SHP77 treated with DMSO at 0.1 percent for 48 hours (cell line): ENCODE data around the gene COL26A1.
"Not testable (repeated sequence)": the region's sequence is repeated elsewhere in the genome, so short reads cannot be mapped to it uniquely, and the experiment has no call there.

Experiments
- DNase-seq: peaks from one replicate; lab custom pipeline; 2025; lab: John Stamatoyannopoulos, UW

The COL26A1 gene

GRCh38 chr7:101554584-101555268, 192.1 kb downstream of the COL26A1 start:
- DNase-seq, result no peak

DNA sequence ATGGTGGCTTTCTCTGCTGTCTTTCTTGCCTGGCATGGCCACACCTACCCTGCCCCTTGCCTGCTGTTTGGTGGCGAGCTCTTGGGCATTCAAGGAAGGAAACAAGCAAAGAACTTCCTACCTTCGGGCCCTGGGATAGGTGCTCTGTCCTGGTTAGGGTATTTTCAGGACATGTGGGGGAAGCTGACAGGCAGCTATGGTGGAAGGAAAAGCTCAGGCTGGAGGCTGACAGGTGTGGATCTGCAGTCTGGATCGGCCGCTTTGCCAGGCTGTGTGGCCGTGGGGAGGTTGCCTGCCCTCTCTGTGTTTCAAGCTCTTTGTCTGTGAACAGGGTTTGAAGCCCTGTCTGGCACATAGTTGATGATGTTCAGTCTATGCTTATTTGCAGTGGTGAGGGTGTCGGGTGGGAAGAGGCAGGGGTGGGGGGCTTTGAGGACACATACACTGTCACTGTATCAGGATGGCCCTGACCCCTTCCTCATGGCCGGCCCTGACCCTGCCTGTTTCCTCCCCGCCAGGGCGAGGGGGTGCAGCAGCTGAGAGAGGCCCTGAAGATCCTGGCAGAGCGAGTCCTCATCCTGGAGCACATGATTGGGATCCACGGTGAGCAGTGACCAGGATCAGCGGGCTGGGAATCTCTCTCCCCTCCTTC, 192.7 kb downstream of the COL26A1 start:
- no peak for DNase-seq

DNA sequence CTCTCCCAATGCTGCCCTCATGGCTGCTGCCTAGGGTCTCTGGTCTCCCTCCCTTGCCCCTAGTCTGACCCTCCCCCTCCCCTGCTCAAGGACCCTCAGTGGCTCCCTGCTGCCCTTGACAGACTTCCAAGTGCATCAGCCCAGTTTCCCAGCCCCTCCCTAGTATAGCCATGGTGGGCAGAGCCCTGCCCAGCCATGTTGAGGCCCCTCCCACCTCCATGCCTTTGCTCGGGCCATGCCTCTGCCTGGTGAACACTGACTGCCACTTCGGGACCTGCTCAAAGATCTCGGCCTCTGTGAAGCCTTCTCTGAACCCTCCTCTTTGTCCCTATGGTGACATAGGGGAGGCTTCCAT, 193.2 kb downstream of the COL26A1 start:
- DNase-seq, result no peak

DNA sequence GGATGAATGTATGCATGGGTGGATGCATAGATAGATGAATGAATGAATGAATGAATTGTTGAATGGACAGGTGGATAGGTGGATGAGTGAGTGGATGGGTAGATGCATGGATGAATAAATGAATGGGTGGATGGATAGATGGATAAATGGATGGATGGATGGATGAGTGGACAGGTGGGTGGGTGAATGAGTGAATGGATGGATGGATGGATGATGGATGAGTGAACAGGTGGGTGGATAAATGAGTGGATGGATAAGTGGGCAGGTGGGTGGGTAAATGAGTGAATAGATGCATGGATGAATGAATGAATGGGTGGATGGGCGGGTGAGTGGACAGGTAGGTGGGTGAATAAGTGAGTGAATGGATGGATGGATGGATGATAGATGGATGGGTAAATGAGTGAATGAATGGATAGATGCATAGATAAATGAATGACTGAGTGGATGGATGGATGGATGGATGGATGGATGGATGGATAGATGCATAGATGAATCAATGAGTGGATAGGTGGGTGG, 193.8 kb downstream of the COL26A1 start:
- DNase-seq, result no peak

DNA sequence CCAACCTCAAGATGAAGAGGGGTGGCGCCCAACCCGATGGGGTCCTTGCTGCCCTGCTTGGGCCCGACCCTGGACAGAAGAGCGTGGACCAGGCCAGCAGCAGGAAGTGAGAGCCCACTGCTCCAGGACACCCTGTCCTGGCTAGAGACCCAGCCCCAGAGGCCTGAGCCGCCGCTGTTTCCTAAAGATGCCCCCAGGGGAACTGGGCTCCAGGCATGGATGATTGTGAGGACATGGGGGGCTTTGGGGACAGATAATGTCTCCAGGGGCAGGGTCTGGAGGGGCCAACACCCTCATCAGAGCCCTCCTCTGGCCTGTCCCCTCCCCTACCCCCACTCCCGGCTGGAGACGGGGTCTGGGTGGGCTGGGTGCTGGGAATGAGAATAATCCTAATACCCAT, 194.7 kb downstream of the COL26A1 start:
- no peak for DNase-seq

GRCh38 chr7:101557978-101558741, 195.5 kb downstream of the COL26A1 start:
- DNase-seq, result no peak

- no peak for DNase-seq
Measured at GRCh38 chr7:101558742-101559325, 196.2 kb downstream of the COL26A1 start.

- DNase-seq, result no peak
Measured at GRCh38 chr7:101559586-101559985, 196.9 kb downstream of the COL26A1 start.

DNA sequence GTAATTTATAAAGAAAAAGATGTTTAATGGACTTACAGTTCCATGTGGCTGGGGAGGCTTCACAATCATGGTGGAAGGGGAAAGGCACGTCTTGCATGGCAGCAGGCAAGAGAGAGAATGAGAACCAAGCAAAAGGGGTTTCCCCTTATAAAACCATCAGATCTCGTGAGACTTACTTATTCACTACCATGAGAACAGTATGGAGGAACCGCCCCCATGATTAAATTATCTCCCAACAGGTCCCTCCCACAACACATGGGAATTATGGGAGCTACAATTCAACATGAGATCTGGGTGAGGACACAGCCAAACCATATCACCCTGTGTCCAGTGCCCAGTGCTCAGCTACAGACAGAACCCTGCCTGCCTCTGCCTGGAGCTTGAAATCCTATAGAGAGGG, 197.3 kb downstream of the COL26A1 start:
- not testable (repeated sequence) for DNase-seq

DNA sequence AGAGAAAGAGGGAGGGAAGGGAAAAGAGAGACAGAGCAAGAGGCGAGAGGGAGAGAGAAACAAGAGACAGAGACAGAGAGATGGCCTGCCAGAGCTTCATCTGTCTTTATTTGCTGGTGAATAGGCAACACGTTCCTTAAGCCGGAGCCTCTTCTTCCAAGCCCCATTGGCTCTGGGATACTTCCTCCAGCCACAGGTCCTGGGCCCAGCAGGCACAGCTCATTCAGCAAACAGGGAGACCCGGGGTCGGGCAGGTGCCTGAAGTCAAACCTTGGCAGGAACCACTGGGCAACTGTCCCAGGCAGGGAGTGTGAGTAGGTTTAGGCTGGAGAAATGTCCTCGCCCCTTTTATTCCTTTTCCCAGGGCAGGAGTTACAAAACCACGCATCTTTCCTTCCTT, 198.2 kb downstream of the COL26A1 start:
- DNase-seq, result no peak

GRCh38 chr7:101561293-101561692, 198.6 kb downstream of the COL26A1 start:
- DNase-seq, result not testable (repeated sequence)

DNA sequence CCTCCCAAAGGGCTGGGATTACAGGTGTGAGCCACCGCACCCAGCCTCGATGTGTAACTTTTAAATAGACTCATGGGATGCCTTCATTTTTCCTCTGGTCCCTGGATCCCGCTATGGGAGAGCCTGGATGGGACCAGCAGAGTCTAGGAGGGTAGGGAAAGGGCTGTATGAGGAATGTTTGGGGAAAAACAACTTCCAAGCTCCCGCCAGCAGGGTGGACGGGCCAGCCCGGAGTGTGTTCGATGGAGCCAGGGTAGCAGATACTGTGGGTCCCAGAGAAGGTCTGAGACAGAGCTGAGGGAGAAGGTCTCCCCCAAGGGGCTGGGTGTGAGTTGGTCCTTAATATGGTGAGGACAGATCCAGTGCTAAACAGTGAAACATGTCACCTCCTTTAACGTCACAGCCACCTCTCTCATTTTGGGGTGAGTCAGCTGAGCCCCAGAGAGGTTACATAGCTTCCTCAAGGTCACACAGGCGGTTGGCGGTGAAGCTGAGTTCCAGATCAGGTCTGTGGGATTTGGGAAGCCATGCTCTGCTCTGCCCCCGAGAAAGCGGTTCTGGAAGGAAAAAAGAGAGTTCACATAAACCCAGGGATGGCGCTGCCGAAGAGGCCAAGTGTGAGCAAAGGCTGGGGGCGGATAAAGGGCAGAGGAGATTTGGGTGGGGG, 200.0 kb downstream of the COL26A1 start:
- no peak for DNase-seq

DNA sequence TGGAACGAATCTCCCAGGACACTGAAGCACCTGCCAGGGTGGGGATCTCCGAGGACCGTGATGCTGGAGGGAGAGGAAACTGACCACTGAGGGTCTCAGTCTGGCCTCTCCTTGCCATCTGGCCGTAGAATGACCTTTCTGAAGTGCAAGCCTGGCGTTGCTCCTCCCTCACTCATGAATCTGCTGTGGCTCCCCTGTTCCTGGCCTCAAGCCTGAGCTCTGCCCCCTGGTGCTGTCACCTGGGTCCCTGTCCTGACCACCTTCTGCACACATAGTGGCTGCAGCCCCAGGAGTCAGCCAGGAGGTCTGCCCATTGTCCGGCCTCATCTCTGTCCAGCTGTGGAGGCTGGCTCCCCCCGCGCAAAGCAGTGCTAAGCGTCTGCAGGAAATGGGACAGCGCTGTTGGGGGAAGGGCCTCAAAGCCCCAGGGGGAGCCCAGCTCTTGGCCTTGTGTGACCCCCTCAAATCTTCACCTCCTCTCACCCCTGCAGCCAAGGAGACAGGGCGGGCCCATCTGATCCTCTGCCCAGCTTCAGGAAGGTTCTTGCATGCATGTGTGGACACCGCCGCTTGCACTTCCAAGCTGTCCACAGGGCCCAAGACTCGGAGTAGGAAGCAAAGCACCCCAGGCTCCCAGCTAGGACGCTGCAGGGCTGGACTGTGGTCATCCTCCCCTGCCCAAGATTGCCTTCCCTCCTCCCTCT, 200.7 kb downstream of the COL26A1 start:
- DNase-seq, result no peak

- no peak for DNase-seq
Measured at GRCh38 chr7:101563943-101564777, 201.5 kb downstream of the COL26A1 start.

GRCh38 chr7:101564778-101565211, 202.1 kb downstream of the COL26A1 start:
- peak; percentile 20 for DNase-seq

DNA sequence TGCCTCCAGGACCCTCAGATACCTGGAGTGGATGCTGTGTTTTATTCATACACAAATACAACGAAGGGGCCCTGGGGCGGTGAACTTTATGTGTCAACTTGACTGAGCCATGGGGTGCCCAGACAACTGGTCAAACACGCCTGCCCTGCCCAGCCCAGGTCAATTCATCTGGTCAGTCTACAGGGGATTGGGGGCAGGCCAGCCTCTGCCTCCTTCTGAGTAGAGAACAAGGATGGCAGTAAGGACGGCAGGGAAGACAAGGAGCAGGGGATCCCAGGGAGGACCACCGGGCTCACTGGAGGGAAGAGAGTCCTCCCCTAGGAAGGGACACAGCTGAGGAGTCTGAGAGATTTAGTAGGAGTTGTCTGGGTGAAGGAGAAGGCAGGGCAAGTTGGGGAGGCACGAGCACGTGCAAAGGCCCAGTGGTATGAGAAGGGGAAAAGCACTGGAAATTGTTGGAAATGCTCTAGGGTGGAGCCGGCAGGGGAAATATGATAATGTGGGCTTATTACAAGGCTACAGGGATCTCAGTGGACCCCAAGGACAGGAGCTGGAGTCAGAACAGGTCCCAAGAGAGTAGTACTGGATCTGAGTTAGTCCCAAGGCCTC, 203.0 kb downstream of the COL26A1 start:
- no peak for DNase-seq

DNA sequence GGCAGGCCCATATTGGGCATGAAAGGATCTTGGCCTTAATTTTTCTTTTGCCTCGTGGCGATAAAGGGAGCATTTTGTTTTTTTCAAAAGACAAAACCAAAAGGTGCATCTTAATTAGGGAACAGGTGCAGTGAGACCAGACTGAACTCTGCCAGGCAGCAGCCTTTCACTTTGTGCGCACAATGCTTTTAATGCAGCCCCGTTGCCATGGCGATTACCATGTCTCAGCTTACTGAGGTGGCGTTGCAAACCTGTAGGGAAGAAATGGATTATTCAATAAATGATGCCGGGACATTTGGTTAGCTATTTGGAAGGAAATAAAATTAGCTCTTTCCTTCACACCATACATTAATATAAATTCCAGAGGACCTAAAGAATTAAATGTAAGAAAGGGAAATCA, 204.6 kb downstream of the COL26A1 start:
- no peak for DNase-seq

- no peak for DNase-seq
Measured at GRCh38 chr7:101572156-101572555, 209.5 kb downstream of the COL26A1 start.

- no peak for DNase-seq
Measured at GRCh38 chr7:101575168-101575567, 212.5 kb downstream of the COL26A1 start.

- no peak for DNase-seq
Measured at GRCh38 chr7:101575721-101576120, 213.0 kb downstream of the COL26A1 start.
